GM19351 (cell line): ENCODE results near the gene ZNF189.

ENCODE experiments used
- ATAC-seq: cut with Tn5 transposase; IDR thresholded peaks from one replicate; pipeline ENCODE4 v1.9.1; 2021; ENCODE audit warnings: mild to moderate bottlenecking, moderate library complexity; ENCODE audit not compliant: unreplicated experiment

The ZNF189 gene

GRCh38 chr9:101417977-101418376, 19.3 kb downstream of the ZNF189 start:
- ATAC-seq = no peak

- no peak for ATAC-seq
Observed at GRCh38 chr9:101418518-101419430, 20.1 kb downstream of the ZNF189 start.

DNA sequence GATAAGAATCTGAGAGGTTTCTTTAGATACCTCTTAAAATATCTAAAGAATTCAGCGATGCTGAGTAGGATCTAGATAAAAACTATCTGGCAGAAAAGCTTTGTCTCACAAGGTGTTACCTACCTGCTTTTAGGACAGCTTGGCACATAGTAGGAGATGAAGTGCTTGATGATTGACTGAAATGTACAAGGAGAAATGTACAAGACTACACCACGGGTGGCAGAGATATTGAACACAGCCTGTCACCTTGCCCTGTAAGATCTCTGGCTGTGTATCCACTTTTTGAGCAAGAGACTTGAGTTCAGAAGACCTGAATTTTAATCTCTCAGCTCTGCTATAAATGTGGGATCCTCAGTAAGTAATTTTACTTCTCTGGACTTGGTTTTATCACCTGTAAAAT, 21.2 kb downstream of the ZNF189 start:
- ATAC-seq = no peak

GRCh38 chr9:101421653-101422065, 23.0 kb downstream of the ZNF189 start:
- no peak for ATAC-seq

DNA sequence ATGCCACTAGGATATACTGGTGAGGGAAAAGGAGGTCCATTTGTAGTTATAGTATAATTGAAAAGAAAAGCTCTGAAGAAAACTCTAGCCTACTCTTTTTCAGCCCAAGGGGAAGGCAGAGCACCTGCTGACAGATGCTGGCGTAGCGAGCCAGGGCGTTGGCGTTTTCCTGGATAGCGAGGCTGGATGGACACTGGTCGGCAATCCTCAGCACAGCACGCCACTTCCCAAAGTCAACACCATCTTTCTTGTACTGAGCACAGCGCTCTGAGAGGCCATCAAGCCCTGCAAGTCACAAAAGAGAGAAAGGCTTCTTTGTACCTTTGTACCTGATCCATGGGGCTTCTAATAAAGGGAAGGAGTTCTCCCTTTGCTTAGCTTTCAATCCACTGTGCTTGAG, 28.7 kb downstream of the ZNF189 start:
- ATAC-seq = no peak

GRCh38 chr9:101427957-101428655, 29.5 kb downstream of the ZNF189 start:
- ATAC-seq = peak; percentile 76

GRCh38 chr9:101428909-101429308, 30.3 kb downstream of the ZNF189 start:
- ATAC-seq = no peak

DNA sequence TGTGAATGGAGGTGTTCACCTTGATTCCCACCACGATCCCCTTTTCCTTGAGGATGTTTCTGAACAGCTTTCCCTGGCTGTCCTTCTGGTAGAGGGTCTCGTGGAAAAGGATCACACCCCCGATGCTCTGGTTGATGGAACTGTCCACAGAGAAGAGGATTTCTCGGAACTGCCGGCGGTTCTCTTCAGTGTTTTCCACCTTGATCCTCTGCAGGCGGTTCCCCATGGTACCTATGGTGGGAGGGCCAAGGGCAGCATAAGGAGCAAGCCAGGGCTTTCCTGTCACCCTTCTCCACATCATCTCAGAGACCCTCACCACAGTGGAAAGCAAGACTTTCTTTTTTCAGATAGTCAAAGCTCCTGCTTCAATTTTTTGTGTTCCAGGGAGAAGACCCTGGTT, 31.1 kb downstream of the ZNF189 start:
- no peak for ATAC-seq

DNA sequence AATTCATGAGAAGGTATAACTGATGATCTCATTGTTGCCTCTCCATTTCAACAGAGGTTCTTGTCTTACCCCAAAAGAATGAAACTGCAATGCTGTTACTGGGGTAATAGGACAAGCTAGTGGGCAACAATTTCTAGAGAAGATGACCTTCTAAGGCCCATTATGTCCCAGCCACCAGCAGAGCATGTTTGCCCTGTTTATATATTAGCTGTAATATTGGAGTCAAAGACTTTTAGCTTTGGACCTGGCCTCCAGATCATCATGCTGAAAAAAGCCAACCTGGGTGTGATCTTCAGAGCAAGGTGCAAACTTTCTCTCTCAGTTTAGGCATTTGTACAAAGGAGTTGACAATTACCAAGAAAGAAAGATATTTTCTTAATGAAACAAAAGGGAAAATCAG, 33.5 kb downstream of the ZNF189 start:
- no peak for ATAC-seq

GRCh38 chr9:101432740-101433139, 34.1 kb downstream of the ZNF189 start:
- ATAC-seq = no peak

- no peak for ATAC-seq
Observed at GRCh38 chr9:101433229-101433628, 34.6 kb downstream of the ZNF189 start.

GRCh38 chr9:101434998-101435397, 36.3 kb downstream of the ZNF189 start:
- peak; percentile 45 for ATAC-seq

DNA sequence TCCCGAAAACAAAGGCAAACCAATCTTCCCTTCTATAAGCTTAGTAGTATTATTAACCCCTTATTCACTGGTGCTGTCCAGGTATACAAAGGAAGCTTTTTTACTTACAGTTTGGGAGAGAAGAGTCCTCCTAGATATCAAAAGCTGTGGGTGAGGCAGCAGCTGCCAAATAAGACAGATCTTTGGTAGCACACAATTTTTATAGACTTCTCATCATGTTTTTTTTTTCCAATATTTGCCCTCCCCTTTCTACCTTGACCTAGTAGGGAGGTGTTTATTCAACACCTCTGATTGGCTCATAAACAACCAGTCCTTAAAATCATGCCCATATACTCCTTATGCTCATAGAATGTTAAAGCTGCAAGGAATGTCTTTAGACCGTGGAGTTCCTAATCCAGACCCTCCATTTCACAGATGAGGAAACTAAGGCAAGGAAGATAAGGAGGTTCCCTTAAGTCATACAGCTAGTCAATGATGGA, 37.0 kb downstream of the ZNF189 start, which contains the start of gene ALDOB:
Gene ALDOB, minus strand, starts transcription at position 174 of the 479 bp plus-strand sequence. CDS start 4,887 bp downstream, outside the sequence.
- no peak for ATAC-seq

- no peak for ATAC-seq
Observed at GRCh38 chr9:101437806-101438232, 39.2 kb downstream of the ZNF189 start.

DNA sequence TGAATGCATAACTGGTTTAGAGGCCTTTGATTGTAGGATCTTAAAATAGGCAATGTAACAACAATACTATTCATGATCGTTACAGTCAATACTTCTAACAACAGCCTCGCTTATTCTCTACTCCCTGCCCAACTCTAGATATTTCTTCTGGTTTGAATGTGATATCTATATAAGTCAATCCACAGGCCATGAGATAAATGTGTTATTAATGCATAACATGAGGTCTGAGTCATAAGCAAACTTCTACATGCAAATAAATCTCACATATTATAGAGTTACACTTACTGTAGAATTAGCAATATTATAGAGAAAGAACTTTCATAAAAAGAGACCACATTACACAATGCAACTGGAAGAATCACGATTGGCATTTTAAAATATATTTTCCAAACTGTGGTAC, 39.9 kb downstream of the ZNF189 start:
- ATAC-seq = no peak

GRCh38 chr9:101440714-101441230, 42.1 kb downstream of the ZNF189 start:
- ATAC-seq = no peak

- ATAC-seq = no peak
Observed at GRCh38 chr9:101442318-101442717, 43.7 kb downstream of the ZNF189 start.

DNA sequence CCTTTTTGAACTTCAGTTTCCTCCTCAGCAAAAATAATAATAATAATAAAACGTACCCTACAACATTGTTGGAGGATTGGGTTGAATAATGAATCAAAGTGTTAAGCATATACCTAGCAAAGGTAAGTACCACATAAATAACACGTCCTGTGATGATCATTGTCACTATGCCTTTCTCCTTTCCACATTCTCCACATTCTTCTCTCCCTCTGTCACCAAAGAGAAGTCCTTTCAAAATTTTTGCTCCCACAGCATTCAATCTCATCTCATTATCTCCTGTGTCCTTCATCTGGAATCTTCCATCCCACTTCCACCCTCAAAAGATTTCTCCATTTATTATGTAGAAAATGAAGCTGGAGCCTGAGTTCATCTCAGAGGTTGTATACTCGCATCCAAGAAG, 44.1 kb downstream of the ZNF189 start:
- no peak for ATAC-seq

DNA sequence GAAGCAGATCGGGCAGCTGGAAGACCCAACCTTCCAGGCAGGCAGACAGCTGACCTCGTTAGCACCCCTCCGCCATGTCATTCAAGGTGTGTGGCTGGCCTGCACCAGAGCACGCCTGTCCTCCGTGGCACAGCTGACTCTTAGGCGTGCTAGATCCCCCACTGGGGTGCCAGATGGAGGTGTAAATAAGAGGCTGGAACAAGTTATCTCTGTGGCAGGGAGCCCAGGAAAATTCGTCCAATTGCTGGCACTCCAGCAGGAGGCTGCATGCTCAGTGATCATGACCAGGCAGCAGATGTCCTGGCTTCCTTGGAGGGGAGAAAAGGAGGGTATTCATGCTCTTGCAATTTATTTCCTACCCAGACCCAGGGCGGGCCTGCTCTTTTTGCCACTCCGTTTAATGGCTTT, 44.7 kb downstream of the ZNF189 start:
- no peak for ATAC-seq

DNA sequence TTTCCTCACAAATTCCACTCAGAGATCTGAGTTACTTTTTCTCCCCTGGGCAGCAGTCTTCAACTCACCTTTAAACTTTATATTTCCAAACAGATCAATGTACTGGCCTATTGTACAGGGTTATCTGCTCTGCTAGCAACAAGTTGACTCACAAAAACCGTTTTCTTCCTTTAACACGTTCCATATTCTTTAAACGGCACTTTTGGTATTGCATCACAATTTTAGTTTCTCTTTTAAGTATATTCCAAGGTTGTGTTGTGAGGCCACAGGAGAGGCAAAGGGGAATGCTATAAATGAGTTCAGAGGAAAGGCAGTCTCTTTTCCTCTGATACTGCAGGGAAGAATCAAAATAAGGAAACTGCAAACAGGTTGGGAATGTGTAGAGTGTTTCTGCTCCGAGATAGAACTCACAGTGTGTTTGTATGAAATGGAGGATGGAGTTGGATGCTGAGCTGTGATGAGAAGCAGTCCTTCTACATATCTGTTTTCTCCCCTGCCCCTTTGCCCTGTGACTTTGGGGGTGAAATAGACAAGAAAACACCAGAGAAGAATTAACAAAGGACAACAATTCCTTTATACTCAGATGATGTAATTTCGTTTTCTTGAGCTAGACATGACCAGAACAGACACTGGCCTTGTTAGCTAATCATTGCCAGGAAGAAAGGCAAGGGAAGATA, 46.8 kb downstream of the ZNF189 start:
- no peak for ATAC-seq

DNA sequence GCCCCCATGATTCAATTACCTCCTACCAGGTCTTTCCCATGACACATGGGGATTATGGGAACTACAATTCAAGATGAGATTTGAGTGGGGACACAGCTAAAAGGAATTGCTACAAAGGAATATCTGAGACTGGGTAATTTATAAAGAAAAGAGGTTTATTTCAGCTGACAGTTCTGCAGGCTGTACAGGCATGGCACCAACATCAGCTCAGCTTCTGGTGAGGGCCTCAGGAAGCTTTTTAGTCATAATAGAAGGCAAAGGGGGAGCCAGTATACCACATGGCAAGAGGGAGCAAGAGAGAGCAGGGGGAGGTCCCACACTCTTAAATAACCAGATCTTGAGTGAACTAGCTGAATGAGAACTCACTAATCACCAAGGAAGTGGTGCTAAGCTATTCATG, 48.1 kb downstream of the ZNF189 start:
- ATAC-seq = no peak
